Measurements from ENCODE around the gene DCC.
"Not testable (repeated sequence)": the region's sequence is repeated elsewhere in the genome, so short reads cannot be mapped to it uniquely, and the experiment has no call there.

DCC gene

GRCh38 chr18:52349498-52349897 lies 9.5 kb downstream of the DCC start:
- DNase-seq (ENCODE audit: low read depth in 2 of 2): no peak

DNA sequence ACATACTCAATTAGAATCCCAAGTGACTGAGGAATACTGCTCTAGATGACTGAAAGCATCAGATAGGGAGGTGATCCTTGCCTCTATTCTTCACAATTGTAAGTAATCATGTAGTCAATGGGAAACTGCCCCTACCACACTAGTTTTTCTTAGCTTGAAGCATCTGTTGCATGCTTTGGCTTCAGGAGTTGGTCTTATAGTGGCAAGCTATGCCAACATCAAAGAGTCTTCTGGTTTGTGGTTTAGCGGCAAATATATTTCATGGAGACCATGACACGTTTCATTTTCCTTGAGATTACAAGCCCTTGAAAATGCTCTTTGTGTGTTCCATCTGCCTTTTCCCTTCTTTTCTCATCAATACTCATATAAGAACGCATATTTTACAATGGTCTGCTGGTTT lies 12.9 kb downstream of the DCC start:
- DNase-seq (ENCODE audit: low read depth in 2 of 2): no peak

DNA sequence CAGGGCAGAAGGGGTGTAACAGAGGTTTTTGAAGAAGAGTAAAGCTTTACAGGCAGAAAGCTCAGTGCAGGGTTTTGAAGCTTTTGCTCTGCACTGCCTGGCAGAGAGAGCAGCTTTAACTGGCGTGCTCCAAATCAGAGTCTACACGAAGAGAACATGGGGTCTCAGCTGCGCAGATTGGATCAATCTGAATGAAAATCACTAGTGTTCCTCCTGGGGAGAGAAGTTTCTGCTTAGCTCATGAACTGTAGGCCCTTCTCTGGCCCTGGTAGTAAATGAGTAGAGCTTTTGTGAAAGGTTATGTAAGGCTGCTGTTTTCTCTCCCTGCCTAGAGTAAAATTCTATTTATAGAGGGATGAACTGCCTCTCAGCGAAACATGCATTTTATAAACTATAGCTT lies 13.6 kb downstream of the DCC start:
- DNase-seq (ENCODE audit: low read depth in 2 of 2): no peak

DNA sequence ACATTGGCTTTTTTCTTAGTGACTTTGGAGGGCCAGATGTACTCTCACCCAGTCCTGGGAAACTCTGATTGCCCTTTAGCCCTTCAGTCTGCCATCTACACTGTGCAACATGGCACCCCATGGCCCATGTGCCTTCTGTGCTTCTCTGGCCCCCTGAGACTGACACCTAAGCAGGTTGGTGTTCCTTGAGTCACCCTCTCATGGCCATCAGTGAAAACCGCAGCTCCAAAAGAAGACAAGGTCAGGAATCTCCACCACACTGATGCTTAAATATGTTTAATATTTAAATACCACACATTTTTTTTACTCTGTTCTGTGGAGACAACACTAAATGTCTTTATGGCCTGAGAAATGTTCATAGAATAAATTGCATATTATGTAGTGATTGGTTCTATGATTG lies 23.9 kb downstream of the DCC start:
- DNase-seq (ENCODE audit: low read depth in 2 of 2): no peak

DNA sequence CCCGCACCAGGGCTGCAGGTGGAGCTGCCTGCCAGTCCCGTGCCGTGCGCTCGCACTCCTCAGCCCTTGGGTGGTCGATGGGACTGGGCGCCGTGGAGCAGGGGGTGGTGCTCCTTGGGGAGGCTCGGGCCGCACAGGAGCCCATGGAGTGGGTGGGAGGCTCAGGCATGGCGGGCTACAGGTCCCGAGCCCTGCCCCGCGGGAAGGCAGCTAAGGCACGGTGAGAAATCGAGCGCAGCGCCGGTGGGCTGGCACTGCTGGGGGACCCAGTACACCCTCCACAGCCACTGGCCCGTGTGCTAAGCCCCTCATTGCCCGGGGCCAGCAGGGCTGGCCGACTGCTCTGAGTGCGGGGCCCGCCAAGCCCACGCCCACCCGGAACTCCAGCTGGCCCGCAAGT lies 26.9 kb downstream of the DCC start:
- DNase-seq (ENCODE audit: low read depth in 2 of 2): not testable (repeated sequence)

DNA sequence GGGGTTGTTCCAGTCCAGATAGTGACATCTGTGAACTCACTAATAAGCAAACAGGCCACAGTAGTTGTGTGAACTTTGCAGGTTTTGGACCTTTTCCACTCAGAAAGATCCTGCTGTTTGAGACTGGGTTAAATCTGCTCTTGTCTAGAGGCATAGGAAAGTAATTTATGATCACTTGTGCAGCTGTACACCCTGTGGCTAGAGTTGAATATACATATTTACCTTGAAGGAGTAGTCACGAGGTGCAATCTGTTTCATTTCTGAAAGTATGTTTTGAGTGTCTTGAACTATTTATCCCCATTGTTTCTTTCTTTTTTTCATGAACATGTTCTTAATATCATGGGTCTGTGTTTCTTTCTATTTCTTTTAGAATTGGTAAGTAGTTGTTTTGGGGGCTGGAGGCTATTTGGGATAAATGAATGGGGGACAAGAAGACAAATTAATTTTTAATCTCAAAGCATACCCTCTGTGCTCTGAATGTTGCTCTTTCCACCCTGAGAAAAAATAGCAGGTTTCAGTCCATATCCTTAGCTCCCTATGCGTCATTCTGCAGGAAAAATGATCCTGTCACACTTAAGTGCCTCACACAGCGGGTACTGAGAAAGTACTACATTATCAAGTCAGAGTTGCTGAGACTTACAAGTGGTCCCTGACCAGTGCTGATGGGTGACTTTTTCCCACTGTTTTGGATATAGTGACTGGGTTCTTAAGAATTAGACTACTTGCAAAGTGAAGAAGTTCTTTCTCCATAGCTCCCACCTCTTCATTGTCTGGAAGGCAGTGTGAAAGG lies 28.2 kb downstream of the DCC start:
- DNase-seq (ENCODE audit: low read depth in 2 of 2): no peak

- no peak for DNase-seq (ENCODE audit: low read depth in 2 of 2)
These were observed 30.8 kb downstream of the DCC start for GRCh38 chr18:52370841-52371240.

GRCh38 chr18:52376104-52376503 lies 36.1 kb downstream of the DCC start:
- DNase-seq (ENCODE audit: low read depth in 2 of 2): no peak

DNA sequence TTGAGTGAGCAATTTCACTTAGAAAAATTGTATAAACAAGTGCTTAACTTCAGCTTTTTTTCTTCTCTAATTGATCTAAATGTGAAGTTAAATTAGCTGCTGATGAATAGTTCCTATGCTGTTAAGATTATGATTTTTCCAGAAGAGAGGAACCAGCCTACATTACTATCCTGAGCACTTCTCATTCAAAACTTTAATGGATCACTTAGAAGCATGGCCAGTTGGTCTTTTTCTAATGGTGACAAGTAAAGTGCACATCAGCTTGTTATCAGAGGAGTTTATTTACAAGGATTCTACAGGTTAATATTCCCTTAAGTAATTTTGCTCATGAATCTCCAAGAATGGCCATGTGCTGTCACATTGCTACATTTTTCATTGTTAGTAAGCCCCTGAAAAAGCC lies 37.1 kb downstream of the DCC start:
- DNase-seq (ENCODE audit: low read depth in 2 of 2): no peak

DNA sequence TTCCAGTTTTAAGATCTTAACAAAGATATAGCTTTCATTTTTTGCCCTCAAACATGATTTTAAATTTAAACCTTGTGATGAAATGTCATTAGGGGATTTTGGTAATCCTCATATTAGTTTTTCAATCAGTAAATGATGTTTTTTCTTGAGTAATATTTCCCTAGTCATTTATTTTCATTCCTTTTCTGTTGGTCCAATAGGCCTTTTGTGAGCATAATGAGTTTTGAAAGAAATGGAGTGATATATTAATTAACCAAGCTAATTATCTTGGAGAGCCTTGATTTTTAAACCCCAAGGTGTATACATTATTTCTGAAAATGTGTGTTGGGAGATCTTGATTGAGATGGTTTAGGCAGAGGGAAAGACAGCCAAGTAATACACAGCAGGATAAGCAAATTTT lies 46.3 kb downstream of the DCC start:
- DNase-seq (ENCODE audit: low read depth in 2 of 2): no peak

GRCh38 chr18:52387175-52387574 lies 47.2 kb downstream of the DCC start:
- DNase-seq (ENCODE audit: low read depth in 2 of 2): no peak

DNA sequence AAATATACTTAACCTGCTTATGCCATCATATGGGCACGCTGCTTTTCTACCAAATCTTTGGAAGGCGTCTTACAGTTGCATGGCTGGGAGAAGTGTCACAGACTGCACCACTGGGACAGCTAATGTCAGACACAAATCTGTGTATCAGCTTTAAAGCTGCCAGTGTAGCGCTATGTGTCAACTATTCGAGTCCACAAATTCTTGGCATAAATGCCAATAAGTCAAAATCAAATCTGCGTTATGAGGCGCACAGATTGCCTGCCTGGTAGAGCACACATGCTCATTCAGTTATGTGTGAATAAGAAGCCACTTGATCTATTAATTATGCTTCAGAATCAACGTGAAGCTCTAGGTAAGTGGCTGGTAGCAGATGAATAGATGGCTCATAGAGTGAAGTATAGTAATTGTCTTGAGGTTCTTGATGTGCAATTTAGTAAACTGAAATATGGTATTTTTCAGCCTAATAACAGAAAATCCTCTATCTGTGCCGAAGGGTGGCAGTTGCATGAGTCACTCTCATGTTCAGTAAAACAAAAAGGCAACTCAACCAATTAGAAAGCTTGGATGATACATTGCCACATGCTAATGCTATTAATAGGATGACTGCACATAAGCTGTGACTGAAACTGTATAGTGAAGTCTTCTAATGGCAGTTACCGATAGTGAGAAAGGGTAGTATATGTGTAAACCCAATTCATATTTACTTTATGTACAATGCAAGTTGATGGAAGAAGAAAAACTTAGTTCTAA lies 52.0 kb downstream of the DCC start:
- peak; percentile 2 to 10 for DNase-seq (ENCODE audit: low read depth in 2 of 2)

DNA sequence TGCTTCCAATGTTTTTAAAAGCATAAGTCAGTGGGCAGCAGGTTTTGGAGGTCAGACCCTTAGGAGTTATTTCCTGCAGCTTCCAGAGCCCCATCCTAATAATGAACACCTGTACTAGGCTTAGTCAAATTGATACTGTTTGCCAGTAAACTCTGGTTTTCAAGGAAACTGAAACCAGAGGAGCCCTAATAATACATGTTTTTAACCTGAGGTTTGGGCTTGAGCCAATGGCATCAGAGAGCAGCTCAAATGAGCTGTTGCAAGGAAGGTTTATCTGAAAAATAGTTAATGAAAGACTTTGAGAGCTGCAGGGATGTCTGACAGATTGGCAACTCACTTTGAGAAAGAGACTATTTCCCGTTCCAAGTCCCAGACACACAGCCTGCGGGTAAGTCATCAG lies 54.6 kb downstream of the DCC start:
- DNase-seq (ENCODE audit: low read depth in 2 of 2): no peak

GRCh38 chr18:52395146-52395852 lies 55.3 kb downstream of the DCC start:
- DNase-seq (ENCODE audit: low read depth in 2 of 2): no peak

- no peak for DNase-seq (ENCODE audit: low read depth in 2 of 2)
These were observed 61.2 kb downstream of the DCC start for GRCh38 chr18:52401236-52401635.

DNA sequence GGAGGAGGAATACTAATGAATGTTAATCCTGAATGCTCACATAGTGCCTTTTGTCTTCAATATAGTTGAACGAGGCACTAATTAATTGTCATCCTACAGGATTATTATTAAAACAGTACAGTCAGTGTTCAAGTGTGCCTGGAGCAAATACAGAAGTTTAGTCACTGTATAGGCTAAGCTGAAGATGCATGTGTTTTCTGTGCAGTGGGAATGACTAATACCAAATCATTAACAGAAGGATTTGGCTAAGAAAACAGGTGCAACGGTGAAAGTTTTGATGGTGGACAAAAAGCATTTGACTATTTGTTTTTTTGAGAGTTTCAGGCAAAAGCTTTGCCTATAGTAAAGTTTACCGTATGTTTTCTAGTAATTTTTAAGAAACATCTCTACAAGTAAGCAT lies 62.8 kb downstream of the DCC start:
- no peak for DNase-seq (ENCODE audit: low read depth in 2 of 2)

GRCh38 chr18:52403291-52404021 lies 63.5 kb downstream of the DCC start:
- DNase-seq (ENCODE audit: low read depth in 2 of 2): no peak

DNA sequence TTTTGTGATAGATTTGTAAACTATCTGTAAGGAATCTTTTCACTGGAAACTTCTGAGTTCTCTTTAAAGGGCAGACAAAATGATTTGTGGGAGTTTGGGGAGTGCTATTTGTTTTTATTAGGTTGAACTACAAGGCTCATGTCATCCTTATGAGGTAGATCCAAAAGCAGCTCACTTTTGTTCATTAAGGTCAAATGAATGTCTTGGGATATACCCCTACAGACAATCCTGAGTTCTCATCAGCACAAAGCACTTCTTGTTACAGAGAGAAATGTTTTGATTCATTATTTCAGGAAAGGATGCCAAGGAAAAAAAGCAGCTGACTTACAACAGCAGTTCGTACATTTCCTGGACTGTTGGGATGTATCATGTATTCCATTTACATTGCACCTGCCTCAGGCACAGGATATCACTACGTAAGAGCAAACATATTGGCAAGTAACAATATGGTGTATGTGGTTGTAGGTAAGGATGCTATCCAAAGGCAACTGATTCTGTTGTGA lies 68.9 kb downstream of the DCC start:
- no peak for DNase-seq (ENCODE audit: low read depth in 2 of 2)

- no peak for DNase-seq (ENCODE audit: low read depth in 2 of 2)
These were observed 69.7 kb downstream of the DCC start for GRCh38 chr18:52409727-52410126.

GRCh38 chr18:52415131-52415530 lies 75.1 kb downstream of the DCC start:
- DNase-seq (ENCODE audit: low read depth in 2 of 2): no peak

DNA sequence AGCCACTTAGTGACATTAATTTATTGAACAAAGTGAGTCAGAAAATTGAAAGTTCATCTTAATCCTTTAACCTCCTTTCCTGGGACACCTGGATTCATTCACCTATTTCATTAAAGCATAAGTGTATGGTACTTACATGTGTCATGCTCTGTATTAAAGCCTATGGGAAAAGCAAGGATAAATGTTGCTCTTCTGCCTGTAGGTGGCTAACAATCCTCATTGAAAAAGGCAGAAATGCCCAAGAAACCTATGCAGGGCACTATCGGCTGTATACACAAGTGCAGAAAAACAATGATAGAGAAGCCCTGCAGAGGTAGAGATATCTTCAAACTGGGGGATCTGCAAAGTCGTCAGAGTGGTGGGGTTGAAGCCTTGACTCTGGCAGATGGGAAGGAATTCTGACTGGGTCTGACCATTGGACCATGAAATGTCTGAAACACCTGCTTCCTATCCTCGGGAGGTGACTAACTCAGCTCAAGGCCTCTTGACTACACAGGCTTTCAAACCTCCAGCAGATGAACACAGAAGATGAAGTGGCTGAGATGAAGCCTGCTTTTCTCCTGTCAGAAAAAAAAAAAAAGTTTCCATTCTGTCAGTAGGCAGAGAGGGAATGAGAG lies 83.1 kb downstream of the DCC start:
- DNase-seq (ENCODE audit: low read depth in 2 of 2): no peak

Data from fibroblast of skin of left quadriceps (primary cell).